Epidermal melanocyte (primary cell): ENCODE results near the gene GOLGA8B.
"Not testable (repeated sequence)": the region's sequence is repeated elsewhere in the genome, so short reads cannot be mapped to it uniquely, and the experiment has no call there.

ENCODE experiments used
- DNase-seq: peaks from one replicate; pipeline ENCODE4 v3.0.0; 2011; ENCODE audit warnings: low spot score; ENCODE audit not compliant: insufficient read length

GOLGA8B gene

GRCh38 chr15:34597316-34597715 is 13.9 kb upstream of the GOLGA8B start:
- no peak for DNase-seq

- DNase-seq, result no peak
These were observed 10.9 kb upstream of the GOLGA8B start for GRCh38 chr15:34594361-34594760.

- no peak for DNase-seq
These were observed 7.9 kb upstream of the GOLGA8B start for GRCh38 chr15:34591306-34591705.

- peak; percentile 71 for DNase-seq
These were observed 4.7 kb upstream of the GOLGA8B start for GRCh38 chr15:34588046-34588674.

- not testable (repeated sequence) for DNase-seq
These were observed 2.5 kb upstream of the GOLGA8B start for GRCh38 chr15:34585966-34586365.

GRCh38 chr15:34584996-34585395 is 1.5 kb upstream of the GOLGA8B start:
- DNase-seq, result no peak

- no peak for DNase-seq
These were observed 848 bp upstream of the GOLGA8B start for GRCh38 chr15:34584330-34584668.

GRCh38 chr15:34582461-34583371 is 735 bp downstream of the GOLGA8B start:
- no peak for DNase-seq

- not testable (repeated sequence) for DNase-seq
These were observed 1.6 kb downstream of the GOLGA8B start for GRCh38 chr15:34581687-34582460.

GRCh38 chr15:34581043-34581365 is 2.4 kb downstream of the GOLGA8B start:
- no peak for DNase-seq

- DNase-seq, result not testable (repeated sequence)
These were observed 3.0 kb downstream of the GOLGA8B start for GRCh38 chr15:34580251-34581042.

GRCh38 chr15:34578283-34578674 is 5.2 kb downstream of the GOLGA8B start:
- DNase-seq, result no peak

- DNase-seq, result not testable (repeated sequence)
These were observed 5.7 kb downstream of the GOLGA8B start for GRCh38 chr15:34577658-34578282.

- DNase-seq, result not testable (repeated sequence)
These were observed 8.4 kb downstream of the GOLGA8B start for GRCh38 chr15:34575035-34575434.

- DNase-seq, result not testable (repeated sequence)
These were observed 10.5 kb downstream of the GOLGA8B start for GRCh38 chr15:34572921-34573320.

- not testable (repeated sequence) for DNase-seq
These were observed 11.3 kb downstream of the GOLGA8B start for GRCh38 chr15:34572019-34572641.

GRCh38 chr15:34569670-34570396 is 13.6 kb downstream of the GOLGA8B start:
- not testable (repeated sequence) for DNase-seq

GRCh38 chr15:34567174-34567573 is 16.3 kb downstream of the GOLGA8B start:
- DNase-seq, result not testable (repeated sequence)

GRCh38 chr15:34564711-34565110 is 18.7 kb downstream of the GOLGA8B start:
- DNase-seq, result not testable (repeated sequence)

GRCh38 chr15:34560814-34561213 is 22.6 kb downstream of the GOLGA8B start:
- DNase-seq, result not testable (repeated sequence)
